Neural cell (in vitro differentiated cells): ENCODE results near the gene TMEM131. TPM values are rescaled to one million over a fixed set of nuclear protein-coding genes. Genes with fewer than 3 reads are reported as not detected.
"Not testable (repeated sequence)": the region's sequence is repeated elsewhere in the genome, so short reads cannot be mapped to it uniquely, and the experiment has no call there.

ENCODE experiments used
- H2AFZ ChIP-seq: fragments of 200-600, 300-800 bp; sonication (generic), shearing (Covaris generic); 2 replicates; pipeline ENCODE4 v1.6.0; 2014; ENCODE audit warnings: low read depth, mild to moderate bottlenecking, antibody characterized with exemption, low read length, moderate library complexity
- H3F3A ChIP-seq: fragments of 200-600 bp; shearing (Covaris generic); 2 replicates; pipeline ENCODE4 v1.6.1; 2016; ENCODE audit warnings: mild to moderate bottlenecking, moderate library complexity, mixed read lengths, antibody characterized with exemption, low read length; ENCODE audit not compliant: insufficient read depth, poor library complexity, severe bottlenecking
- H3K27ac ChIP-seq: fragments of 200-600, 300-800 bp; sonication (generic), shearing (Covaris generic); 2 replicates; pipeline ENCODE4 v1.5.1; 2014; ENCODE audit warnings: mild to moderate bottlenecking, low read length, moderate library complexity
- H3K27me3 ChIP-seq: fragments of 300-800, 200-600 bp; sonication (generic), shearing (Covaris generic); 2 replicates; pipeline ENCODE4 v1.6.0; 2014; ENCODE audit warnings: mild to moderate bottlenecking, low read depth, low read length, moderate library complexity; ENCODE audit not compliant: insufficient read depth
- H3K36me3 ChIP-seq: fragments of 300-800, 200-600 bp; sonication (generic), shearing (Covaris generic); 2 replicates; pipeline ENCODE4 v1.5.1; 2014; ENCODE audit warnings: mild to moderate bottlenecking, antibody characterized with exemption, low read length, moderate library complexity; ENCODE audit not compliant: insufficient read depth
- H3K4me2 ChIP-seq: fragments of 300-800, 200-600 bp; sonication (generic), shearing (Covaris generic); 2 replicates; pipeline ENCODE4 v1.6.0; 2014; ENCODE audit warnings: mild to moderate bottlenecking, low read length
- H3K4me3 ChIP-seq: fragments of 300-800, 200-600 bp; sonication (generic), shearing (Covaris generic); 2 replicates; pipeline ENCODE4 v1.5.1; 2014; ENCODE audit warnings: mild to moderate bottlenecking, low read length, moderate library complexity
- H3K79me2 ChIP-seq: fragments of 200-600 bp; shearing (Covaris generic); replicated peaks from 2 replicates; pipeline ENCODE4 v1.6.0; 2014; ENCODE audit warnings: mild to moderate bottlenecking, low read length, moderate library complexity; ENCODE audit not compliant: insufficient read depth
- H3K9ac ChIP-seq: fragments of 300-800, 200-600 bp; sonication (generic), shearing (Covaris generic); 2 replicates; pipeline ENCODE4 v1.6.1; 2016; ENCODE audit warnings: mild to moderate bottlenecking, low read length, mixed read lengths
- H3K9me2 ChIP-seq: fragments of 200-600 bp; shearing (Covaris generic); 2 replicates; pipeline ENCODE4 v1.6.1; 2016; ENCODE audit warnings: mild to moderate bottlenecking, low read length, mixed read lengths; ENCODE audit not compliant: insufficient read depth
- H3K9me3 ChIP-seq: fragments of 200-600, 300-800 bp; sonication (generic), shearing (Covaris generic); 2 replicates; pipeline ENCODE4 v1.6.1; 2016; ENCODE audit warnings: mild to moderate bottlenecking, mixed run types, low read length, moderate library complexity, mixed read lengths
- H4K20me1 ChIP-seq: fragments of 200-600 bp; shearing (Covaris generic); 2 replicates; pipeline ENCODE4 v1.6.1; 2016; ENCODE audit warnings: mild to moderate bottlenecking, mixed run types; ENCODE audit not compliant: insufficient read depth
- CTCF ChIP-seq: fragments of 450-650 bp; IDR thresholded peaks from 2 replicates; pipeline ENCODE4 v1.5.1; 2014; ENCODE audit warnings: antibody characterized with exemption, mild to moderate bottlenecking, moderate library complexity; ENCODE audit not compliant: poor library complexity, severe bottlenecking
- EP300 ChIP-seq: fragments of 450-650 bp; conservative IDR thresholded peaks from 2 replicates; pipeline ENCODE4 v1.6.1; 2014; ENCODE audit warnings: antibody characterized with exemption, mild to moderate bottlenecking, moderate library complexity; ENCODE audit not compliant: poor library complexity, severe bottlenecking
- EZH2 ChIP-seq: fragments of 200-600, 300-800 bp; shearing (Covaris generic), sonication (generic); IDR thresholded peaks from 2 replicates; pipeline ENCODE4 v1.6.1; 2014; ENCODE audit warnings: antibody characterized with exemption, low read length, borderline replicate concordance, mild to moderate bottlenecking; ENCODE audit not compliant: insufficient read depth, poor library complexity, severe bottlenecking
- MXI1 ChIP-seq: fragments of 450-650 bp; conservative IDR thresholded peaks from 2 replicates; pipeline ENCODE4 v1.6.1; 2014; ENCODE audit warnings: antibody characterized with exemption, mild to moderate bottlenecking; ENCODE audit not compliant: poor library complexity, severe bottlenecking
- POLR2AphosphoS5 ChIP-seq: IDR thresholded peaks from 2 replicates; pipeline ENCODE4 v1.6.1; 2012
- RAD21 ChIP-seq: fragments of 450-650 bp; conservative IDR thresholded peaks from 2 replicates; pipeline ENCODE4 v1.6.1; 2014; ENCODE audit warnings: antibody characterized with exemption, mild to moderate bottlenecking, moderate library complexity
- REST ChIP-seq: IDR thresholded peaks from 2 replicates; pipeline ENCODE4 v1.6.1; 2012; ENCODE audit warnings: borderline replicate concordance
- SMC3 ChIP-seq: fragments of 450-650 bp; conservative IDR thresholded peaks from 2 replicates; pipeline ENCODE4 v1.6.1; 2014; ENCODE audit warnings: antibody characterized with exemption, mild to moderate bottlenecking, moderate library complexity; ENCODE audit not compliant: poor library complexity
- TAF1 ChIP-seq: IDR thresholded peaks from 2 replicates; pipeline ENCODE4 v1.6.1; 2012; ENCODE audit warnings: low read depth
- polyA plus RNA-seq: library from polyadenylated mRNA; depleted of rRNA; stranded (reverse); fragments of >200 nt; gene quantifications from 2 replicates; pipeline ENCODE4 v1.2.3, GENCODE V29; 2014

TMEM131 gene
- polyA plus RNA-seq, 1 donor from 2014 or later = 9.6 TPM

GRCh38 chr2:97834610-97835009 lies 161.1 kb downstream of the TMEM131 start:
- Histone ChIP-seq H3K36me3 (no peaks in the 10 kb centered on the region), H3K9me3 (no peaks in the 10 kb centered on the region)
- no peak for TF ChIP-seq SMC3

GRCh38 chr2:97831121-97831520 lies 164.6 kb downstream of the TMEM131 start:
- Histone ChIP-seq H3K9me3 (no peaks in the 10 kb centered on the region), H3K79me2 (no peaks in the 10 kb centered on the region), H3F3A (no peaks in the 10 kb centered on the region), H2AFZ (no peak overlapping the region), H4K20me1 (no peaks in the 10 kb centered on the region), H3K36me3 (no peaks in the 10 kb centered on the region), H3K4me2 (no peak overlapping the region), H3K9ac (no peak overlapping the region), H3K4me3 (no peak overlapping the region), H3K27ac (no peak overlapping the region), H3K9me2 (no peaks in the 10 kb centered on the region), H3K27me3 (no peaks in the 10 kb centered on the region)
- TF ChIP-seq RAD21 (no peak), EZH2 (no peak), POLR2AphosphoS5 (no peak), MXI1 (no peak), REST (no peak), TAF1 (no peak), EP300 (no peak), CTCF (no peak), SMC3 (no peak)

More at GRCh38 chr2:97834610-97835009, 161.1 kb downstream of the TMEM131 start:
- no peaks in the 10 kb centered on the region for H4K20me1 ChIP-seq
- H3K27me3 ChIP-seq = no peaks in the 10 kb centered on the region
- H3K79me2 ChIP-seq = no peaks in the 10 kb centered on the region
- H2AFZ ChIP-seq = no peak overlapping the region
- no peak overlapping the region for H3K27ac ChIP-seq
- H3K9ac ChIP-seq = no peak overlapping the region
- H3F3A ChIP-seq = no peaks in the 10 kb centered on the region
- no peak overlapping the region for H3K4me2 ChIP-seq
- H3K4me3 ChIP-seq = no peak overlapping the region
- H3K9me2 ChIP-seq = no peaks in the 10 kb centered on the region

- not testable (repeated sequence) for H2AFZ ChIP-seq
Observed at GRCh38 chr2:97829255-97829654, 166.5 kb downstream of the TMEM131 start.

GRCh38 chr2:97827013-97827412 lies 168.7 kb downstream of the TMEM131 start:
- not testable (repeated sequence) for H3K27me3 ChIP-seq, H3K27ac ChIP-seq, H3K9me2 ChIP-seq, H3K4me3 ChIP-seq, H3F3A ChIP-seq, H3K9me3 ChIP-seq, H2AFZ ChIP-seq, H3K4me2 ChIP-seq, H3K36me3 ChIP-seq, H3K79me2 ChIP-seq, H4K20me1 ChIP-seq, H3K9ac ChIP-seq

More at GRCh38 chr2:97829255-97829654, 166.5 kb downstream of the TMEM131 start:
- not testable (repeated sequence) for H3F3A ChIP-seq, H3K27ac ChIP-seq, H3K36me3 ChIP-seq, H3K79me2 ChIP-seq, H3K4me3 ChIP-seq, H3K4me2 ChIP-seq, H4K20me1 ChIP-seq, H3K9me2 ChIP-seq, H3K9me3 ChIP-seq, H3K9ac ChIP-seq, H3K27me3 ChIP-seq

- not testable (repeated sequence) for H3K36me3 ChIP-seq
Observed at GRCh38 chr2:97826266-97826847, 169.4 kb downstream of the TMEM131 start.

More at GRCh38 chr2:97826266-97826847, 169.4 kb downstream of the TMEM131 start:
- H3F3A ChIP-seq, H3K4me3 ChIP-seq, H4K20me1 ChIP-seq, H3K79me2 ChIP-seq, H3K9me2 ChIP-seq, H2AFZ ChIP-seq, H3K27me3 ChIP-seq, H3K4me2 ChIP-seq, H3K27ac ChIP-seq, H3K9me3 ChIP-seq, H3K9ac ChIP-seq: not testable (repeated sequence)
